Measurements from ENCODE around the gene DLEC1.
"Not testable (repeated sequence)": the region's sequence is repeated elsewhere in the genome, so short reads cannot be mapped to it uniquely, and the experiment has no call there.

Gene DLEC1

GRCh38 chr3:38083254-38083653 is 44.2 kb downstream of the DLEC1 start:
- not testable (repeated sequence) for H3K9ac ChIP-seq (ENCODE audit: low read length); H3K4me3 ChIP-seq (ENCODE audit: insufficient read depth, low read length, poor library complexity, severe bottlenecking); H3K36me3 ChIP-seq (ENCODE audit: low read length); H3F3A ChIP-seq (ENCODE audit: insufficient read depth); H2AFZ ChIP-seq (ENCODE audit: low read depth, low read length, severe bottlenecking); H3K27ac ChIP-seq (ENCODE audit: low read depth, low read length); H3K4me2 ChIP-seq (ENCODE audit: low read depth, low read length, poor library complexity, severe bottlenecking); H3K9me3 ChIP-seq (ENCODE audit: insufficient read depth, low read length); H3K27me3 ChIP-seq (ENCODE audit: low read length); H4K20me1 ChIP-seq (ENCODE audit: low read depth, low read length); H3K9me2 ChIP-seq (replicated peaks; ENCODE audit: insufficient read depth, low read length); H3K79me2 ChIP-seq (ENCODE audit: insufficient read depth, low read length)

- TF ChIP-seq CTCF (IDR thresholded peaks at IDR 0.05; ENCODE audit: insufficient read depth, low read length, poor library complexity, severe bottlenecking) (no peak), EZH2phosphoT487 (conservative IDR thresholded peaks at IDR 0.05; ENCODE audit: low read length) (no peak)
Measured at GRCh38 chr3:38083871-38084333, 44.9 kb downstream of the DLEC1 start.

GRCh38 chr3:38084334-38085310 is 45.6 kb downstream of the DLEC1 start:
- TF ChIP-seq CTCF (IDR thresholded peaks at IDR 0.05; ENCODE audit: insufficient read depth, low read length, poor library complexity, severe bottlenecking) (no peak), EZH2phosphoT487 (conservative IDR thresholded peaks at IDR 0.05; ENCODE audit: low read length) (no peak)
- Histone ChIP-seq H3K4me2 (ENCODE audit: low read depth, low read length, poor library complexity, severe bottlenecking) (no peak overlapping the region), H3F3A (ENCODE audit: insufficient read depth) (peaks cover 6% of the 10 kb centered on the region; the same call in 1 of the 2 replicates), H3K9ac (ENCODE audit: low read length) (no peak overlapping the region), H3K79me2 (ENCODE audit: insufficient read depth, low read length) (no peaks in the 10 kb centered on the region), H3K36me3 (ENCODE audit: low read length) (no peaks in the 10 kb centered on the region), H3K9me2 (replicated peaks; ENCODE audit: insufficient read depth, low read length) (no peaks in the 10 kb centered on the region), H4K20me1 (ENCODE audit: low read depth, low read length) (no peaks in the 10 kb centered on the region), H2AFZ (ENCODE audit: low read depth, low read length, severe bottlenecking) (no peak overlapping the region), H3K27ac (ENCODE audit: low read depth, low read length) (no peak overlapping the region), H3K9me3 (ENCODE audit: insufficient read depth, low read length) (peaks cover 8% of the 10 kb centered on the region; the same call in 1 of the 2 replicates), H3K4me3 (ENCODE audit: insufficient read depth, low read length, poor library complexity, severe bottlenecking) (no peak overlapping the region), H3K27me3 (ENCODE audit: low read length) (no peaks in the 10 kb centered on the region)

More at GRCh38 chr3:38083871-38084333, 44.9 kb downstream of the DLEC1 start:
- no peak overlapping the region for H3K4me2 ChIP-seq (ENCODE audit: low read depth, low read length, poor library complexity, severe bottlenecking)
- no peak overlapping the region for H2AFZ ChIP-seq (ENCODE audit: low read depth, low read length, severe bottlenecking)
- no peaks in the 10 kb centered on the region for H3K9me2 ChIP-seq (replicated peaks; ENCODE audit: insufficient read depth, low read length)
- H3K27me3 ChIP-seq (ENCODE audit: low read length), result no peaks in the 10 kb centered on the region
- peaks cover 8% of the 10 kb centered on the region; the same call in 1 of the 2 replicates for H3K9me3 ChIP-seq (ENCODE audit: insufficient read depth, low read length)
- no peak overlapping the region for H3K9ac ChIP-seq (ENCODE audit: low read length)
- no peak overlapping the region for H3K4me3 ChIP-seq (ENCODE audit: insufficient read depth, low read length, poor library complexity, severe bottlenecking)
- H3K27ac ChIP-seq (ENCODE audit: low read depth, low read length), result no peak overlapping the region
- H3F3A ChIP-seq (ENCODE audit: insufficient read depth), result peaks cover 6% of the 10 kb centered on the region; the same call in 1 of the 2 replicates
- H3K36me3 ChIP-seq (ENCODE audit: low read length), result no peaks in the 10 kb centered on the region
- H4K20me1 ChIP-seq (ENCODE audit: low read depth, low read length), result no peaks in the 10 kb centered on the region
- no peaks in the 10 kb centered on the region for H3K79me2 ChIP-seq (ENCODE audit: insufficient read depth, low read length)

All from SU-DHL-6 (cell line).